Measurements from ENCODE around the gene SIK3.
"Not testable (repeated sequence)": the region's sequence is repeated elsewhere in the genome, so short reads cannot be mapped to it uniquely, and the experiment has no call there.

The SIK3 gene

DNA sequence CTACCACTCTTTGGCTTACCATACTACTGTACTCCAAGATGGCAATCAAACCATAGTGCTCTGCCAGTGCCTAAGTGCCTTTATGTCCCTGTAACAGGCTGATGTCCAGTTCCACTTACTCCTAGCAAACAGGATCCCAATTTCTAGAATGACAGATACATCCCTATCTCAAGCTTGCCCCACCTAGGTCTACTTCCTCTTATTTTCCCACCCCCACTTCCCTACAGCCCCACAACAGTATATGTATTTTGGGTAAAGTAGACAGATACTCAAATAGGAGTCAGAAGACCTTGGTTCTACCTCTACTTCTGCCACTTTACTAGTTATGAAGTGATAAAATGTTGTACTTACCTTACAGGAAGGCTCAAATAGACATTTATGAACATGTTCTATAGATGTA lies 24.1 kb downstream of the SIK3 start:
- DNase-seq = no peak

DNA sequence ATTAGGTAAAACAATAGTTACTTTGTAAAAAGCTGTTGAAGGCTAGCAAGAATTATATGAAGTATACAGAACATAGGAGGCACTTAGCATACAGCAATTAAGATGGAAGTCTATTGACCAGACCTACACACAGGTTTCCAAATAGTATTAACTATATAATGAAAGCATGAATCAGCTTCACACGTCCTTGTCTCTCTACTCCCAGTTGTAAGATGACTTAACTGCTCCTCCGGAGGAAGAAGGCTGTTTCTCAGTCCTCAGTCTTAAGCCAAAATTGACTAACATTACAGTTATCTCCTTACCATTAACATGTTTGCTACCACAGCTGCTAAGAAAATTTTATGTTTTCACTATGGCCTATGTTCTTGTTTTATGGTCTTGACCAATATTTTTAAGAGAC lies 24.7 kb downstream of the SIK3 start:
- DNase-seq = no peak

DNA sequence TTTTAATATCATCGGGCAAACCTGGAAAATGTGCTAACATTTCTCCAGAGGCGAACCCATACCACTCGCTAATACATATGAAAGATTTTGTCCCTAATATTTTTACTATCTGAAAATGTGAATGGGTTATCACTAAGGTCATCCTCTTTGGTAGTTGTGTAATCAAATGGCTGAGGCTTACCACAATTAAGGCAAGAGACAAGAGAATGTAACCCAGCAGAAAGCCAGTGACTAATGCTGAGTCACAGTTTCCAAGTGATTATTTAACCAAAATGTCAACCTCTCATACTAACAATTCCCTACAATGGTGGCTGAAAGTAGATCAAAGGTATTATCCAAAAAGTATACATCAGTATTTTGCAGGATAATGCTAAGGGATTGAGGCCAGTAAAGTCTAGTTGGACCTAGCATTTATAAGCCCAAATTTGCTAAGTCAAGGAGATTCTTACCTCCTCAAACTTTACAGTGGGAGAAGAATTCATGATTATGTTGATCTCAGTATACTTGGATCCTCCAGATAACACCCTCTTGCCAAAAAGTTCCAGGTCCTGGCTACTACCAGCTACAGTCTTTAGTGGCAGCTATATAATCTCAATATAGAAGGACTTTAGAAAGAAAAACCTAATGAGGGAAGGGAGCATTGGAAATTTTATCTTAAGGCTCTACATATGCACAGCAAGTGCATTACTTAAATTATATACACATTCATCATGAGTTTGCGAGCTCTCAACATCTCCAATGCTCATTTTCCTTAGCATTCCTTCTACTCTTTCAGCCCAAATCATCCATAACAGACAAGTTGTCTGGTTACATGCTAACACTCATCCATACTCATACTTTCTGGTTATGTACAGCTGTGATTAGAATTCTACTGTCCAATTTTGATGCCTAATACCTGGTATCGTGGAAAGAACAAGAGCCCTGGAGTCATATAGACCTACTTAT lies 25.4 kb downstream of the SIK3 start:
- no peak for DNase-seq

DNA sequence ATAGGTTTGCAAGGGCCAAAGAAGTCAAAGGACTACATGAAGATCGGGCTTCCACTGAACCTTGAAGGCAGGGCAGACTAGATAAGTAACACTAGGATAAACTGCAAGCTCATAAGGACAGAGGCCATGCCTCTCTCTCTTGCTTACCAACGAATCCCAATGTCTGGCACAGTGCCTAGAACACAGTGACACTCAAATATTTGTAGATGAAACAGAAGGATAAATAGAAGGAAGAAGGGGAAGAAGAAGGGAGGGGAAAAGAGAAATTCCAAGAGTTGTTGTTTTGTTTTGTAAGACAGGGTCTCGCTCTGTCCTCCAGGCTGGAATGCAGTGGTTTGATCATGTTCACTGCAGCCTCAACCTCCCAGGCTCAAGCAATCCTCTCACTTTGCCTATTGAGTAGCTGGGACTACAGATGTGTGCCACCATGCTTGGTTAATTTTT lies 26.9 kb downstream of the SIK3 start:
- no peak for DNase-seq

DNA sequence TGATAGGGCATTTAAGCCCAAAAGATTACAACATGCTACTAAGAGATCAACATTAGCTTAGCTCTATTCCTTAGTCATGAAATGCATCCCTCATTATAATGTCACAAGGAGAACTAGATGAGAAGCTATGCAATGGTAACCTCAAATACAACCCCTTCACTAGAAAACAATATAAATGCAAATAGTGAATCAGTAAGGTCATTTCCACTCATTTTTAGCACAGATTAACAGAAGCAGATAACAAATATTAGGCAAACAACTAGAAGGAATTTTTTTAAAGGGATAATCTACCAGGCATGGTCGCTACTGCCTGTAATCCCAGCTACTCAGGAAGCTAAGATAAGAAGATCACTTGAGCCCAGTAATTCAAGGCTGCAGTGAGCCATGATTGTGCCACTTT lies 28.2 kb downstream of the SIK3 start:
- no peak for DNase-seq

DNA sequence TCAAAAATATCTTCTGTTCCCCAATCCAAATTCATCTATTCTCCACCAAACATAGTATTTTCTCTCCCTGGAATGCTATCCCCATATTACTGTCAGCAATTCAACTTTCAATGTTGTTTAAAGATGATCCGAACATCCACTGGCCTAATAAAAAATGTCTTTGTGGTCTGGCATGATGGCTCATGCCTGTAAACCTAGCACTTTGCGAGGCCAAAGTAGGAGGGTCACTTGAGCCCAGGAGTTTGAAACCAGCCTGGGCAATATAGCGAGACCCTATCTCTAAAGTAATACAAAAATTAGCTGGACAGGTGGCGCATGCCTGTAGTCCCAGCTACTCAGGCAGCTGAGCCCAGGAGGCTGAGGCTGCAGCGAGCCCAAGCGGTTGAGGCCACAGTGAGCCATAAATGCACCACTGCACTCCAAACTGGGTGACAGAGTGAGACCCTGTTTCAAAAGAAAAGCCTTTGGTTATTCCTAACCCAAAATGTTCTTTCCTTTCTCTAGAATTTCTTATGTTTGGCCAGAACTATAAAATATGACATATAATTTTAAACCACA lies 29.8 kb downstream of the SIK3 start:
- DNase-seq = no peak

DNA sequence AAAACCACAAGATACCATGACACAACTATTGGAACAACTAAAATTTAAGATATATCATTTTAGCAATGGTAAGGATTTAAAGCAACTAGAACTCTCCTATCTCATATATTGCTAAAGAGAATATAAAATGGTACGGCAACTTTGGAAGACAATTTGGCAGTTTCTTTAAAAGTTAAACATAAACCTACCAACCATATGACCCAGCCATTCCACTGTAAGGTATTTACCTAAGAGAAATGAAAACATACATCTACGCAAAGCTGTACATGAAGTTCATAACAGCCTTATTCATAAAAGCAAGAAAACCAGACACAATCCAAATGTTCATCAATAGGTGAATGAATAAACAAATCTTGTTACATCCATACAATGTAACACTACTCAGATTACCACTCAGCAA lies 31.3 kb downstream of the SIK3 start:
- DNase-seq = no peak

DNA sequence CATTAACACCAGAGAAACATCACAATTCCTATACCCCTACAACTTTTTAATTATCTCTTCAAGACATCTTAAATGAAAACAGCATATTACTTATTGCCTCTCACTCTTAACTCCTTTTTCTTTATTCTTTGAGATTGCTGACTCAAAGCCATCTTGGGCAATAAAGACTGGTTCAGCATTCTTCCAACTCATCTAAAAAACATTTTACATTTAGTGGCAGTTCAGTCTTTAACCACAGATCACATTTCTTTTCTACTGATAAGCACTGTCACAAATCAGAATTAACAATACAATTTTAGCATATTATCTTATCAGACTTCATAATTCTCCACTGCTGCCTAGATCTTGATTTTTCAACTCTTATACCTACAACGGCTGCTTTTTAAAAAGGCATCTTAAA lies 34.0 kb downstream of the SIK3 start:
- DNase-seq = no peak

DNA sequence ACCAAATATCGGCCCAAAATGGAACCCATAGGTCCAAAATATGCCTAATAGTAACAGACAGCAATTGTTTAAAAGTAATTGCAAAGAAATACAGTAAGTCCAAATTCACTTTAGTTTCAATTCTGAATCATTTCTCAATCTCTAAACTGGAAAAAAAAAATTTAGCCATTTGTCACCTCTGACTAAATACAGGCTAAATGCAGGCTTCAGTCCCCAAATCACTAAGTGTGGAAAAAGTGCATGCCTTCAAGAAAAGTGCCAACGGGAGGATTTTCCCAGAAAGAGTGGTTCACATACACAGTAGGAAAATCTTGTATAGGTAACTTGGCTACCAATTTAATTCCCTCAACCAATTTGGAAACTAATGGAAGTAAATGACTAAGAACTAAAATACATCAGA lies 35.7 kb downstream of the SIK3 start:
- DNase-seq = no peak

DNA sequence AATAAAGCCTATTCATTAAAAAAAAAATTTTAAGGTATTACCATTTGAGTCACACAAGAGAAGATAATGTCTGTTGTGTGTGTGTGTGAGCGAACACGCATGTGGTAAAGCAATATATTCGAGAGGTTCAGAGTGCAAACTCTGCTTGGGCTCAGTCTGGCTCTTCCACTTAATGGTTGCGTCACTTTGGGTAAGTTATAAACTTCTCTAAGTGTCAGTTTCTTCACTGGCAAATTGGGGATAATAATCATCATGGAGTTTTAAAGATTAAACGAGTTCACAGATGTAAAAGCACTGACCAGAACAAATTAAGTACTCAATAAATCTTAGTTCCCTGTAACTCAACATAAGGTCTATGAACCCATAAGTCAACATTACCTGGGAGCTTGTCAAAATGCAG lies 37.0 kb downstream of the SIK3 start:
- DNase-seq = no peak

DNA sequence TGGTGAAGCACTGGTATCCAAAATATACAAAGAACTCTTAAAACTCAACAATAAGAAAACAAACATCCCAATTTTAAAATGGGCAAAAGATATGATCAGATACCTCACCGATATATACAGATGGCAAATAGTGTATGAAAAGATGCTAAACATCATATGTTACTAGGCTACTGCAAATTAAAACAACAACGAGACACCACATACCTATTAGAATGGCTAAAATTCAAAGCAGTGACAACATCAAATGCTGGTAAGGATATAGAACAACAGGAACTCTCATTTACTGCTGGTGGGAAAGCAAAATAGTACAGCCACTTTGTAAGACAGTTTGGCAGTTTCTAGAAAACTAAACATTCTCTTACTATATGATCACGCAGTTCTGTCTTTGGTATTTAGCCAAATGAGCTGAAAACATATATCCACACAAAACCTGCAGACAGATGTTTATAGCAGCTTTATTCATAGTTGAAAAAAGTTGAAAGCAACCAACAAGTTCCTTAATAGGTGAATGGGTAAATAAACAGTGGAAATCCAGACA lies 38.5 kb downstream of the SIK3 start:
- no peak for DNase-seq

DNA sequence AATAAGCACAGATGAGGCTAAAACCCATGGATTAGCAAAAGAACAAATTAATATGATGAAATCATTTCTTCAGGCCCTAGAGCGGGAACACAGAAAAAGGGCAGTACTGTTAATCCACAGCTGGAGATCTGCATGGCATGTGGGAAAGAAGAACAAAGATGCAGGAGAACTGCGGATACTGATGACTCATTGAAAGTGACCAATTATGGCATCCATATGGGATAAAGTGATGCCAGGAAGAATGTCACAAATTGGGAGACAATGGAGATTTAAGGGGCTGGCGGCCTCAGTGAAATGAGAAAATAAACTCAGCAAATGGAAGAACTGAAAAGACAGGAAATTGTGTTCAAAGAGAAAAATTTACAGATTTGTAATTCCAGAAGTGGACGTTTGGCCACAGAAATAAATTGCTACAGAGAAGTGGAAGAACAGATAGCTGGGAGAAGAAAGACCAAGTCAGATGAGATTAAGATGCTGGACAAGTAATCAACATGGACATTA lies 39.4 kb downstream of the SIK3 start:
- no peak for DNase-seq

DNA sequence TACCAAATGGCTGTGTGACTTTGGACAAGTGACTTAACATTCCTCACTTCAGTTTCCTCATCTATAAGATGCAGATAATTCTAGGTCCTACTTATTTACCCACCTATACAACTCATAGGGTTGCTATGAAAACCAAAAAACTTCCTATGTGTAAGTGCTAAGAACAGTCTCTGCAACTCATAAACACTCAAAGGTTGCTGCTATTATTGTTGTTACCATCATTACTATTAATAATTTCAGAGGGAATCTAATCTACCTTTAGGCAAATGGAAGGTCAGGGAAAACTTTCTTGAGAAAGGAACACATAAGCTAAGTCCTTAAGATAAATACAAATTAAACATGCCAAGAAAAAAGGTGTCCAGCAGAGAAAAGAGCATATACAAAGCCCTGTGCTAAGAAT lies 40.5 kb downstream of the SIK3 start:
- no peak for DNase-seq

DNA sequence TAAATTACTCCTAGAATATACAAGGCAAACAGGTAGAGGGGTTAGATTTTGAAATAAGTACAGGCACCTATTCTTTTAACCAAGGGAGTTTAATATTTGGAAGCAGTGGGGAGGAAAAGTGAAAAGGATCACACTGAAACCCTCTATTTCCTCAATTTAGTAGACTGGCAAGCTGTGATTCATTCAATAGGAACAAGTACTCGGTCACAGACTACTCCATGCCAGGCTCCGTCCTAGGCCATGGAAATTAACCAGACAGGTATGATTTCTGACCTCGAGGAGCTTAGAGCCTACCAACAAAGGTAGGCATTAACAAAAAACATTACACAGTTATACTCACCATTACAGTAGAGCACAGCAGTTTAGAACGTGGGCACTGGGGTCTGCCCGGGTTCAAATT lies 40.9 kb downstream of the SIK3 start:
- DNase-seq = no peak

DNA sequence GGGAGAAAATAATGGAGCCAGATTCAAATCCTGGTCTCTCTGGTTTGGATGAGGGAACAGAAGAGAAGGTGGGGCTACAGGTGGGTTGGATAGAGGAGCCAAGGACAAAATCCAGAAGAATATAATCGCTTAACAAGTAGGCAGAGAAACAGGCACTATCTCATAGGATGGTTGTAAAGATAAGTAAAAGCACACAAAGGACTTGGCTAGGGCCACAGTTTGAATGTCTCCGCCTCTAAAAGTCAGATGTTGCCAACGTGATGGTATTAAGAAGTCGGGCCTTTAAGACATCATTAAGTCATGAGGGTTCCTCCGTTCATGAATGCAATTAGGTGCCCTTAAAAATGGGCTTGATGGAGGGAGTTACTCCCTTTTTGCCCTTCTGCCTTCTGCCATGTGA lies 42.8 kb downstream of the SIK3 start:
- no peak for DNase-seq

DNA sequence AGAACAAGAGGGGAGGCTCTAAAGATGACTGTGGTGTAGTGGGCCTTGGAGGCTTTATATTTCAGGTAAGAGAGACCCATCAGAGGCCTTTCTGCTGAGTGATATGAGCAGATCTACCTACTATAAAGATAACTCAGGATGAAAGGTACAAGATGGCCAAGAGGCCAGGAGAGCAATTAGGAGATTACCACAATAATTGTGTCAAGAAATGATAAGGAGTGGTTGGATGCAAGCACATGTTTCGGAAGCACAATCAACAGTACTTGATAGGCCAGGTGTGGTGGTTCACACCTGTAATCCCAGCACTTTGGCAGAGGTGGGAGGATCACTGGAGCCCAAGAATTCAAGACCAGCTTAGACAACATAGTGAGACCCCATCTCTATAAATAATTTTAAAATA lies 43.8 kb downstream of the SIK3 start:
- DNase-seq = no peak

DNA sequence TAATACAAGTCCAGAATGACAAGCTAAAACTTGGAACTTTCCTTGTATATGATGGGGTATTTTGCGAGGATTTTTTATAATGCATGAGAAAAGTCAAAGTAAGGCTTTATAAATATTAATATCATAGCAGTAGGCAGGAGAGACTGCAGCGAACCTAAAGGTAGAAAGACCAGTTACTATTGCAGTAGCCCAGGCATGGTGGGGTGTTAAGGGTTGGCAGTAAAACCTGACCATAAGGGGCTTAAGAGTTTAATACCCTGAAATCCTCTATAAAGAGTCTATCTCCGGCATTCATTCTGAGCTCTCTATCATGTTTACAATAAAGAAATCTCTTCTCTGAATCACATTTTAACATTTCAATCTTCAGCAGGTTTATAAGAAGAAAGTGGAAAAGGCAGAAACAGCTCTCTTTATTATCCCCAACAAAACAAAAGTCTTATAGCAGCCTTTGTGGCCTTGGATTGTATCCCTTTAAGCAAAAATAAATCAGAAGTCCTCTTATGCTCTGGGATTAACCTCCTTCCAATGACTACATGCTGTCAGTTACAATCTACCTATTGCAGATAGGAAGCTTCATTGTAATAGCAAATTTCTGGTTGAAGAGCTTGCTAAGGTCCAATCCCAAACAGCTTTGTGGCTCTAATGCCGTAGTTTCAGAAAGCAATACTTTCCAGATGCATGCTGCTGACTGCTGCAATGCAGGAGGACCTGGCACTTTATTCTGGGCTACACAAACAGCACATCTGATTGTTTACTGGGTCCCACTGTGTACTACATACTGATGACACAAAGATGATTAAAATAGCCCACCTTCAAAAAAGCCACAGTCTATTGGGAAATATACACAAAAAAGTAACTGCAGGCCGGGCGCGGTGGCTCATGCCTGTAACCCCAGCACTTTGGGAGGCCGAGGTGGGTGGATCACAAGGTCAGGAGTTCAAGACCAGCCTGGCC lies 45.8 kb downstream of the SIK3 start:
- DNase-seq = no peak

DNA sequence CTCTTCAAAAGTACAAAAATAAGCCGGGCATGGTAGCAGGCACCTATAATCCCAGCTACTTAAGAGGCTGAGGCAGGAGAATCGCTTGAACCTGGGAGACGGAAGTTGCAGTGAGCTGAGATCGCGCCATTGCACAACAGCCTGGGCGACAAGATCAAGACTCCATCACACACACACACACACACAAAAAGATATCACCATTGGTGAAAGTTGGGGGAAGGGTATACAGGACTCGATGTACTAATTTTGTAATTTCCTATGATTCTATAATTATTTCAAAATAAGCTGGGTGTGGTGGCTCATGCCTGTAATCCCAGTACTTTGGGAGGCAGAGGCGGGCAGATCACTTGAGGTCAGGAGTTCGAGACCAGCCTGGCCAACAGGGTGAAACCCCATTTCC lies 48.1 kb downstream of the SIK3 start:
- DNase-seq = not testable (repeated sequence)

DNA sequence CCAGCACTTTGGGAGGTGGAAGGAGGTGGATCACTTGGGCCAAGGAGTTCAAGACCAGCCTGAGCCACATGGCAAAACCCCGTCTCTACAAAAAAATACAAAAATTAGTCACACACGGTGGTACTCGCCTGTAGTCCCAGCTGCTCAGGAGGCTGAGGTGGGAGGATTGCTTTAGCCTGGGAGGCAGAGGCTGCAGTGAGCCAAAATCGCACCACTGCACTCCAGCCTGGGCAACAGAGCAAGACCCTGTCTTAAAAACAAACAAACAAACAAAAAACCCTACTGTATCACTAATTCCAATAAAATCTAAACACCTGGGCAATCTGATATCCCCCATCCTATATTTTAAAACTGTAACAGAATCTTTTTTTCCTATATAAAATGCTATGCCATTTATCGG lies 51.6 kb downstream of the SIK3 start:
- not testable (repeated sequence) for DNase-seq

DNA sequence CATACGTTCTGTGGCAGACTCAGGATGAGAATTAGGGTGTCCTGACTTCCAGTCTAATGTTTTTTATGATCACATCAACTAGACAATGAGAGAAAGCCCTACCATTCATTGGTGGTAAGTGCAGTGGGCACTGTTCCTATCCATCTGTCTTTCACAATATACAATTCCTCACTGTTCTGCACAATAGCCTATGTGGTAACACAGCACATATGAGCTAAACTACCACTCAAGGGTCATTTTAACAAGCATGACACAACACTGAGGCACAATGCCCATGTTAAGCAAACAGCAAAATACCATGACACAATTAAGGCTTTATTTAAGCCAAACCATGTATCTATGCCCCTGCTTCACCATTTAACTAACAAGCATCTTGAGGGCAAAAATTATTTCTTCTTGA lies 52.3 kb downstream of the SIK3 start:
- no peak for DNase-seq

DNA sequence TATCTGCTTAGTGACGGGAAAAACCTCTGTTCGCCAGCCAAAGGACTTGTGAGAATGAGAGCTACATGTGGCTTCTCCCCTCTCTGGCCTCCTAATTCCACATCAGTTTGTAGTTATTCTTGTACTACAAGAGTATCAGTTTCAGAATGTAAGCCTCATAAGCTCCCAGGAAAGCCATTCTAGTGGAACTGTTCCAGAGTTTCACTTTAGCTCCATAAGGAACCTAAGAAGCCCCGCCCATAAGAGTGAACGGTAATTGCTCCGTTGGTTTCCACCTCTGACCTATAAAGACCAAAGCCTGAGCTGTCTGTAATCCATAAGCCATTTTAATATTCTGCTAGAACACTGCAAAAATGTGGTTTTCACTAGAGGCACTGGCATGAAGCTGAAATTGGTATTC lies 53.0 kb downstream of the SIK3 start:
- no peak for DNase-seq

DNA sequence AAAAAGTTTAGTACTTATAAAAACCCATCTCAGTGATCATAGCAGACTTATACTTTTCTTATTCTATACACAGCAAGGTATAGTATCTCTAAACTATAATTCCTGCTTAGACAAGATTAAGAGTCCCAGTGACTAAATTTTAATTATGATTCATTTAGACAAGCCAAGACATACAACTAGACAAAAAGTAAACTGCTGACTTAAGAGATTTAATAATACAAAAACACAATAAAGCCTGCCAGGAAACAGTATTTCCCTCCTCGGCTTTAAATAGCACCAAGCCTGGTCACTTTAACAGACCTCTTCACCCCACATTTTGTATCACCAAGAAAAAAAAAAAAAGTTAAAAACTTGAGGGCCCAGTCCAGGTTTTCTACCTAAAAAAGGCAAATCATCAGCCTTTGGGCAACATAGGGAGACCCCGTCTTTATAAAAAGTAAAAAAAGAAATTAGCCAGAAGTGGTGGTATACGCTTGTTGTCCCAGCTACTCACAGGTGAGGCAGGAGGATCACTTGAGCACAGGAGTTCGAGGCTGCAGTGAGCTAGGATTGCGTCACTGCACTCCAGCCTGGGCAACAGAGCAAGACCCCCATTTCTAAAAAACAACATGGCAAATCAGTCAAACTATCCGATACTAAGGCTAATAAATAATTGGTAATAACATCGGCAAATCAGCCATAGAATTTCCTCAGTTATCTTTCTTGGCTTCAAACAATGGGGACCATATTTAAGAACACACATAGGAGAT lies 53.8 kb downstream of the SIK3 start:
- no peak for DNase-seq
